Astrocyte (in vitro differentiated cells and primary cell): ENCODE data around the gene ARHGAP33.

ENCODE experiments used
- CTCF ChIP-seq: IDR thresholded peaks from 2 replicates; pipeline ENCODE4 v1.5.1; 2011; ENCODE audit warnings: low read depth, mild to moderate bottlenecking, inconsistent platforms, low read length, moderate library complexity; ENCODE audit not compliant: insufficient read depth
- EZH2 ChIP-seq: IDR thresholded peaks from 2 replicates; pipeline ENCODE4 v1.6.1; 2012; ENCODE audit warnings: mild to moderate bottlenecking, low read length, inconsistent platforms; ENCODE audit not compliant: insufficient read depth

DNA sequence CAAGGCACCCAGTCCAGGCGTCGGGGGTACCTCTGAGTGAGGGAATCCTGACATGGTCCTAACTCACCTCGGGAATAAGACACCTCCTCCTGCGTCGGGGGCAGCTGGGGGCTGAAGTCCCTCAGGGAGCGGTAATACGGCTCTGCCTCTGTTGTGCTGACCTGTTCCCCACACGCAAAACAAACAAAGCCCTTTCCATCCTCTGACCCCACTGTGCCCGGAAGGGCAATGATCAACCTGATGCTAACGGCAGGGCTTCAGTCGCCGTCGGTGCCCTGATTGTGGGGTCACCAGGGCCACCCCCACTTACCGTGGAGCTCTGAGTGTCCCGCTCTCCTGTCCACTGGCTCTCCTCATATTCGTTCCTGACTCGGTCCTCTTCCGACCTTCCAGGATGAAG lies 55.6 kb downstream of the ARHGAP33 start:
- no peak for TF ChIP-seq CTCF
- TF ChIP-seq EZH2: no peak
